HG03175 (cell line): ENCODE data around the gene GRB10.

ENCODE experiments used
- ATAC-seq: cut with Tn5 transposase; IDR thresholded peaks from one replicate; pipeline ENCODE4 v1.9.1; 2021; ENCODE audit warnings: mild to moderate bottlenecking, moderate library complexity; ENCODE audit not compliant: unreplicated experiment

The GRB10 gene

GRCh38 chr7:50658696-50659095, 124.0 kb downstream of the GRB10 start:
- no peak for ATAC-seq

GRCh38 chr7:50657912-50658311, 124.8 kb downstream of the GRB10 start:
- ATAC-seq = no peak

- no peak for ATAC-seq
Observed at GRCh38 chr7:50657341-50657873, 125.3 kb downstream of the GRB10 start.

- ATAC-seq = no peak
Observed at GRCh38 chr7:50656141-50656895, 126.4 kb downstream of the GRB10 start.

- ATAC-seq = no peak
Observed at GRCh38 chr7:50655490-50655889, 127.2 kb downstream of the GRB10 start.

- no peak for ATAC-seq
Observed at GRCh38 chr7:50655020-50655419, 127.7 kb downstream of the GRB10 start.

- ATAC-seq = no peak
Observed at GRCh38 chr7:50653981-50654425, 128.7 kb downstream of the GRB10 start.

- no peak for ATAC-seq
Observed at GRCh38 chr7:50653126-50653864, 129.4 kb downstream of the GRB10 start.

- no peak for ATAC-seq
Observed at GRCh38 chr7:50652400-50653125, 130.1 kb downstream of the GRB10 start.

GRCh38 chr7:50651271-50651989, 131.3 kb downstream of the GRB10 start:
- peak; percentile 69 for ATAC-seq

GRCh38 chr7:50650057-50650664, 132.5 kb downstream of the GRB10 start:
- ATAC-seq = no peak

- ATAC-seq = no peak
Observed at GRCh38 chr7:50649259-50649885, 133.3 kb downstream of the GRB10 start.

GRCh38 chr7:50648570-50649169, 134.0 kb downstream of the GRB10 start:
- no peak for ATAC-seq

GRCh38 chr7:50648076-50648475, 134.6 kb downstream of the GRB10 start:
- ATAC-seq = no peak

GRCh38 chr7:50647286-50647980, 135.3 kb downstream of the GRB10 start:
- no peak for ATAC-seq

GRCh38 chr7:50646069-50646468, 136.6 kb downstream of the GRB10 start:
- no peak for ATAC-seq

- ATAC-seq = no peak
Observed at GRCh38 chr7:50645186-50645585, 137.5 kb downstream of the GRB10 start.

- no peak for ATAC-seq
Observed at GRCh38 chr7:50644586-50644985, 138.1 kb downstream of the GRB10 start.

- ATAC-seq = no peak
Observed at GRCh38 chr7:50644114-50644513, 138.6 kb downstream of the GRB10 start.
